ENCODE results near the gene HLA-DPA1.

HLA-DPA1 gene

DNA sequence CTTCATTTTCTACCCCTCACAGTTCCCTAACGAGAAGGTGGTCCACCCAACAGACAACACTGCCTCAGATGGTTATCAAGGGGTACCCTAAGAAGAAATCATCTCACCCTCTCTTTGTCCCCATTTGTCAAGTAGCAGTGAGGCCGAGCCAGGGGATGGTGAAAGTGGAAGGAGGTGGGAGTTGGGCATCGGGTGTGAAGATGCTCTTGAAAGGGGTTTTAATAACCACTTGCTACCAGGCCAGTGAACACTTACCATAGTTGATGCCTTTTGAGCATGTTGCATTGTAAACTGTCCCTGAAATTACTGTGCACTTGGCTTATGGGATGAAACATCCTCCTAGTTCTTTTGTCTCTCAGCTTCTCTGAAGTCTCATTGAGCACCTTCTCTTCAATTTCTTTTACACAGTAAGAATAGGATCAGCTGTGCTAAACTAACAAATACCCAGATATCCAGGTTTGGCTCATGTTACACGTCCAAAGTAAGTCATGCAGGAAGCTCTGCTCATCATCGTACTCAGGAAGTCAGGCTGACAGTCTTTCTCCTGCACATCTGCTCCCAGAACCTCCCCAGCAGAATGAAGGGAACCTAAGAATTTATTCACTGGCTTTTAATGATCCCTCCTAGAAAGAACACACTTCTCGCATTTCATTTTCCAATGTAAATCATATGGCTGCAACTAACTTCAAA lies 15.6 kb upstream of the HLA-DPA1 start:
- no peak for DNase-seq

DNA sequence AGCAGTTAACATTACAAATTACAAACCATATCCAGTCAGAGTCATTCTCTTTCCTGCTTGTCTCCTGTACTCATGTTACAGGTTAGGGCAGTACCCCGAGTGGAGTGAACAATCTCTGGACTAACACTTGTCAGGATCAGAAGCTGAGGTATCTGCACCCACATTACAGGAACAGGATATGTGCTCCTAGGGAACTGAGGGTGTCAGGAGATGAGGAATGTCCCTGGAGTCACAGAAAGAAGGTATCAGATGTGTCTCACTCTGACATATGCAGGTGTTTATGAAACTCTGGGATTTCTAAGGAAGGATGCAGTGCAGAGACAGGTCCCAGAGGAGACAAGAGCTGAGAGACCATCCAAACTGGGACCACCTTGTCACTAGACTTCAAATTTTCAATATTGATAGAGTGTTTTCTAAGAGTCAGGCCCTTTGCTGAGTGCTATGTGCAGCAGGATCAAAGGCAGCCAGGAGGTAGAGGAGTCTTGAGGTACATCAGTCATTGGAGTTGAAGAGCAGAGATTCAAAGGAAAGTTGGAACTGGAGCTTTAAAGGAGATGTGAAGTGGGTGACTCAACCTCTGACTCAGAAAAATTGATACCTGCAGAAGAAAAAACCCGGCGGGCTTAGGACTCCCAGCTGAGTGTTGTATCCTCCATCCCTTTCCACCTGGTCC lies 14.9 kb upstream of the HLA-DPA1 start:
- DNase-seq = no peak

DNA sequence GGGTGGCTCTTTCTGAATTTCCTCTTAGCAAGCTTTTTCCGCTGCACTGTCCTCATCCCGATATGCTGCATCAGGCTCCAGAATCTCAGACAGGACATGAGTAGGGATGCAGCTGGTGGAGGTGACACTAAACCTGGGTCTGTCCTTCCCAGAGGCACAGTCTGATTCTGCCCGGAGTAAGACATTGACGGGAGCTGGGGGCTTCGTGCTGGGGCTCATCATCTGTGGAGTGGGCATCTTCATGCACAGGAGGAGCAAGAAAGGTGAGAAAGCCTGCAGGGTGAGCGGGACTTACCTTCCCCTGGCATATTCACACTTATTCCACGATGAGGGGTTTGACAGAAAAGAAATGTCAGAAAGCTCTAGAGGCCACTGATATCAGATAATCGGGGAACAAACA lies 12.2 kb upstream of the HLA-DPA1 start:
- DNase-seq = no peak

DNA sequence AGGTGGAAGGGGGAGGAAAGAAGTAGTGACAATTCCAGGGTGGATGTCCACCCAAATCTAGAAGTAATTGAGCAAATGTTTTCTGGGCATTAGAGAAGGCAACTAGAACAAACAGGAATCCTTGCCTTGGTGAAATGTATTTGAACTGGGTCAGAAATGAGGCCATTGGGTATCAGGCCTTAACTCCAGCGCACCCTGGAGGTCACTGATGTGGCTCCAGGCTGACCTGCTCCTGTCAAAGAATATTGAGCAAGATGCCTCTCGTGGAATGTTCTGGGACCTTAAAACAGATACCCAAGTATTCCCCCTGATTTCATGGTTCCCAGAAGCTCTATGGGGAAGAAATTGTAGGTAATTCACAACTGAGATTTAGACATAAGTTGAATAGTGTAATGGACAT lies 9.3 kb upstream of the HLA-DPA1 start:
- peak in 11 of 56 donors; percentile 7 to 52 (median 23) for DNase-seq

DNA sequence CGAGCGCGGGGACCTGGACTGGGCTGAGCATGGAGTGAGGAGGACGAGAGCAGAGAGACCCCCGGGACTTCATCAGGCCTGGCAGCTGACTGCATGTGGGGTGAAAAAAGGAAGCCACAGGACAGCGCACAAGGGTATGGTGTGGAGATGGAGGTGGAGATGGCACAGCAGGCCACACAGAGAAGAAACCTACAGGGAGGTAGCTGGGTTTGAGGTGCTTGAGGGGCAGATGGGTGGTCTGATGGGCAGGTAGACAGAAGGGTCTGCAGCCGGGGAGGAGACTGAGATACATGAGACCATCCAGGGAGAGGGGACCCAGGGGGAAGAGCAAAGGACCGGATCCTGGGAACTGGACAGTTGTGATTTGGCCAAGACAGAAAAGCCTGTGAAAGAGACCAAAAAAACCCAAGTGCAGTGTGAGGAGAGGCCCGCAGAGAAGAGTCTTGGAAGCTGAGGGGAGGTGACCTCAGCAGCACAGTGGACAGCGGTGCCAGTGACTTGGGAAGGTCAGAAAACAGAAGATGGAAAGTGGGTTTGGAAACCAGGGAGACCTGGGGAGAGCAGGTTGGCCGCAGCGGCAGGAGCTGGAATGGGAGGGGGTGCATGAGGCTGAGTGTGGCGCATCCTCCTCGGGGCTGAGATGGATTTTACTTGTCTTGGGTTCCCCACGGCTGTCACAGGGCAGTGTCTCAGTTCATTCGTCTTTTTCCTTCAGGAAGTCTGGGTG lies 7.8 kb upstream of the HLA-DPA1 start:
- no peak for DNase-seq

DNA sequence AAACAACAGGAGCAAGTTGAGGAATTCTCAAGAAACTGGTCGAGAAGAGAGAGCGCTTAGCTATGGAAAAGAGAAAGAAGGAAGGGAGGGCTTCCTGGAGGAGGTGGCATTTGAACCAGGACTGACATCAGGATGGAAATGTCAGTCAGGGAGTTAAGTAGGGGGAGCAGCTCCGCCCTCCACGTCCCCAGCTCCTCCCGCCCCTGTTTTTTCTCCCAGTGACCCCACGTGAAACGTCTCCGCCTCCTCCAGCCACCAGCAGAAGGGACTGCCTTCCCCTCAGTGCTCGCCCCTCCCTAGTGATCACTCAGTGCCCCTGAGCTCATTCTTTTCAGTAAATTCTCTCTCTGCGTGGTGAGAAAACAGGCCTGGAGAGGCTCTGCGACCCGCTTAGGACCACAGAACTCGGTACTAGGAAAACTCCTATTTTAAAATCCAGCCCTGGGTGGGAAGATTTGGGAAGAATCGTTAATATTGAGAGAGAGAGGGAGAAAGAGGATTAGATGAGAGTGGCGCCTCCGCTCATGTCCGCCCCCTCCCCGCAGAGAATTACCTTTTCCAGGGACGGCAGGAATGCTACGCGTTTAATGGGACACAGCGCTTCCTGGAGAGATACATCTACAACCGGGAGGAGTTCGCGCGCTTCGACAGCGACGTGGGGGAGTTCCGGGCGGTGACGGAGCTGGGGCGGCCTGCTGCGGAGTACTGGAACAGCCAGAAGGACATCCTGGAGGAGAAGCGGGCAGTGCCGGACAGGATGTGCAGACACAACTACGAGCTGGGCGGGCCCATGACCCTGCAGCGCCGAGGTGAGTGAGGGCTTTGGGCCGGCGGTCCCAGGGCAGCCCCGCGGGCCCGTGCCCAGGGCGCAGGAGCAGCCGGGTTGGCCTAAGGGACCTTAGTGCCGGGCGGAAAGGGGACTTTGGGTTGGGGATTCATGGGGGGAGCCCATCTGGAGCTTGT lies 7.0 kb upstream of the HLA-DPA1 start:
- peak in 25 of 56 donors; percentile 8 to 60 (median 35) for DNase-seq

DNA sequence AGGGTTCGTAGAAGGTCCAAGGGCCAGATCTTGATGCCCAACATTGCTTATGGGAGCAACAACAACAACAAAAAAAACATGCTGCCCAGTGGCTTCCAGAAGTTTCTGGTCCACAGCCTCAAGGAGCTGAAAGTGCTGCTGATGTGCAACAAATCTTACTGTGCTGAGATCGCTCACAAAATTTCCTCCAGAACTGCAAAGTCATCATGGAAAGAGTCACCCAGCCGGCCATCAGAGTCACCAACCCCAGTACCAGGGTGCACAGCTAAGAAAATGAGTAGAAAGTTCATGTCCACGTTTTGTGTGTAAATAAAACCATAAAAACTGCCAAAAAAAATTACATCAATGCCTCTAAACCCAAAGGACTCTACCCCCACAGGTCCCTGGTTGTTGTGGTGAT lies 6.1 kb upstream of the HLA-DPA1 start:
- no peak for DNase-seq

DNA sequence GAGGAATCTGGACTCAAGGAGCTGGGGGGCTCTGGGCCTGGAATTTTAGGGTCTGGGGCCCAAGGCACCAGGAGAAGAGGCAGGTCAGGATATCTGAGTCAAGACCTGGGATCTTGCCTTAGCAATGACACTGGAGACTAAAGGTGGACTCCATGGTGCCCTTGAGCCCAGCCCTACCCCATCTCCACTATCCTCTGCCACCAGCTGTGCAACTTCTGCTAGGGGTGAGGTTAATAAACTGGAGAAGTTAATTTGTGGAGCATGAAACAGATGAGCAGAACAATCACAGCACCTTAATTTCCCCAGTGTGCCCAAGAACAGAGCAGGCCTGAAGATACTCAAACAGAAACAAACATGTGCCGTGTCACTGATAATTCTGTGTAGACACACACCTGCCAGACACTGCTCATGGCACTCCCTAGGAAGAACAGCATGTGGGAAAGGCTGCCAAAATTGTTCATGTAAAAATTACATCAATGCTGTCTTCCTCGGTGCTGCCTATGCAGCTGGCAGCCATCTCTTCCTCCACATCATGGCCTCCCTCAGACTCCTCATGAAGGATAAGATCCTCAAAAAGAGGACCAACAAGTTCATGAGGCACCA lies 5.6 kb upstream of the HLA-DPA1 start:
- DNase-seq = no peak

DNA sequence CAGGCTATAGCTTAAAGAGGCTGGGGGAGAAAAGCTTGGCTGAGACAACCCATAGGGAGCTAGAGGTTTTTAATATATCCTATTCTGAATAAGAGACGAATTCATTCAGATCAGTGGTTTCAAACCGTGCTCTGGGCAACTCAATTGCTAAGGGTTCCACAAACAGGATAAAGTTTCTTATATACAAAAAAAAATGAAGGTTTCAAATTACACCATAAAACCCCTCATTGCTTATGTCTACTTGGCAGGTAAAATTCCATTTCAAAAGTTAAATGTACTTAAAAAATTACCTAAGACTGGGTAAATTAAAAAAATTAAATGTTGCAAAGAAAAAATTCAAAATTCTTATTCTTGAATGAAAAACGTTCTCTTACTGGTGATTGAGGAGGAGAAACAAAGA lies 5.0 kb upstream of the HLA-DPA1 start:
- no peak for DNase-seq

DNA sequence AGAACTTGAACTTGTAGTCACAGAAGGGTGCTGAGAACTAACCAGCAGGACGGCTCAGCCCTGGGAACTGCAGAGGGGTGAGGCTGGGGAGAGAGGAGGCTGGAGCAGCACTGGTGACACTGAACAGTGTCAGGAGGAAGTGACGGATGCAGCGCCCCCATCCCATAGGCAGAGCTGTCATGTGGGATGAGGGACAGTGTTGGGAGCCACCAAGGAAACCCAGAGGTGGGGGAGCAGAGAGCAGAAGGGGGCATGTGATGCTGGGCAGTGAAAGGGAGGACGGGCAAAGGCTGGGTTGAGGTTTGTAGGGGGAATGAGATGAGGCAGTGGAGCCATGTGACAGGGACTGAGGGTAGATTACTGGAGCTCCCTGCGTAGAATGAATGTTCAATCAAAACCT lies 4.5 kb upstream of the HLA-DPA1 start:
- DNase-seq = no peak

DNA sequence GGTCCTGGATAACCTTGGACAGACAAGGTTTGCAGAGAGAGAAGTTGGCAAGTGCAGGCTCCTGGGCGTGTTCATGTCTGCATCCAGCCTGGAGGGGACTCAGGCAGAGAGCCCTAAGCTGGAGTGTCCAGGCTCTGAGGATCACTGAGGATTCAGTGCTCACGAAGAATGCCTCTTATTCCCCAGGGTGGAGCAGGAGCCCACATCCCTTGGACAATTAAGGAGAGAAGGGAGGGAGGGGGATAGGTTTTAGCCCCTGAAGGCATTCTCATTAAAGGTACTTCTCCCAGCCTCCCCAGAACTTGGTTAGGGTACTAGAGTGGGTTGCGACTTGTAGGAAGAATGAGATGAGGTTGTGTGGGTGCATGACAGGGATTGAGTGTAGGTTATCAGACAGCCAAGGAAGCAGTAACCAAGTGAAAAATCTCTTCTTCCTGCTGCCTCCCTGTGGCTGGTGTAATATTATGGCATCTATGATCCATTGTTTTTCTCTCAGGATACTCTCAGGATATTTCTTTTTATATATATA lies 3.0 kb upstream of the HLA-DPA1 start:
- no peak for DNase-seq

DNA sequence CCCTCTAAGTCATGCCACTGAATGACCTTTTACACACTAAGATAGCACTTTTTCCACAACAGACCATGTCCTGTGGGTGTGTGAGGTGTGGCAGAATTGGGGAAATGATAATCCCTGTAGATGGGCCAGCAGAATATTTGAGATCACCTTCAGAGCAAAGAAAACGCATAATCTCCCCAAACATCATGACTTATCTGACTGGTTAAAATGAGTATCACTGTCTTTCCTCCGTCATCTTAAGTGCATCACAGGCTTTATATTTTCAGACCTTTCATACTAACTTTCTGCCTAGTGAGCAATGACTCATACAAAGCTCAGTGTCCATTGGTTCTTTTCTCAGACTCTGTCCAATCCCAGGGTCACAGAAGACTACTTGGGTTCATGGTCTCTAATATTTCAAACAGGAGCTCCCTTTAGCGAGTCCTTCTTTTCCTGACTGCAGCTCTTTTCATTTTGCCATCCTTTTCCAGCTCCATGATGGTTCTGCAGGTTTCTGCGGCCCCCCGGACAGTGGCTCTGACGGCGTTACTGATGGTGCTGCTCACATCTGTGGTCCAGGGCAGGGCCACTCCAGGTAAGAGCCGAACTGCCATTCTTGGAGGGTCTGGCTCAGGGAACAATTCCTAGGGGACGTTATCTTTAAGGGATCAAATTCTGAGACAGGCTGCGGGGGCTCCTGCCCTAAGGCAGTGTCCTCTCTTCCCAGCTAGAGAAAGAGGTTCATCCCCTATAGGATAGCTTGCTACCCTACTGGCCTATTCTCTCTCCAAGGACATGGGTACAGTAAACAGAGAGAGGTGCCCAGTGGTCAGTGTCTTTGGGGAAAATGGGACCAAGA lies 2.3 kb upstream of the HLA-DPA1 start, which contains the start of gene HLA-DPB1:
Gene HLA-DPB1 (plus strand): TSS at position 423 of the 838 bp plus-strand sequence. CDS start 52 bp downstream, at position 475.
- DNase-seq = peak in 2 of 56 donors; percentile 12 to 39

DNA sequence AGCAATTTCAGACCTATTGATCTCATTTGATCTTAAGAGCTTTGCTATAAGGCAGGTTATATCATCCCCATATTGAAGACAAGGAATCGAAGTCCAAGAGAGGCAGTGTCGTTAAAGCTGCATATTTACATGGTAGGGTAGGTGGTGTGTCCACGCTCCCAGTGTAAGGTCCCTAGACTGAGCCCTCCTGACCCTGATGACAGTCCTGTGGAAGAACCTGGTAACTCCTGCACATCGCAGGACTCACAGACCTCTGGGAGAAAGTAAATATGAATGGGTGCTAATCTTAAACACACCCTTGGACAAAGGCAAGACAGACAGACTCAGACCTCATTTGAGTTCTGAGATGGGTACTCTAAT lies 1.7 kb upstream of the HLA-DPA1 start:
- DNase-seq = no peak

DNA sequence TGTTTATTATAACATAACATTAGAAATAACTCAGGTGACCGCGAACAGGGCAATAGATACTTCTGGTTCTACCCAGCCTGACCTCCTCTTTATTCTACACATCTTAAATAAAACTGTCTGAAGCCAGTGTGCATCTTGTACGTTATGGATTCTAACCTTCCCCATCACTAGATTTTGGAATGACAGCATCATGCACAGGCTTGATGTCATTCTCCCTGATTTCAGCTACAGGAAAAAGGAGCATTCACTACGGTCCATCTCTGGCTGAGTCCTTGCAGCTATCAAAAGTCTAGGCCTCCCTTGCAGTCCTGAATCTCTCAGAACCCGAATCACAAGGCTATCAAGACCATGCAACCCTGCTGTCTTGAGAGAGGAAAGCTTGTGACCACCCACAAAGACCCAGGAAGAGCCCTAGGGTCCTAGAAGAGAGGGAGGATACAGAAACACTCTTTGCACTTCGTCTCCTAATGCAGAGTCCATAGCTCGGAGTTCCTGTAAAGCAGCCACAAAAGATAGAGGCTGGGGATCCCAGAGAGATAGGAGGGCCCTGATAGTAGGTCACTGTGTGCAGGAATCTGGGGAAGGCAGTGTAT lies 845 bp downstream of the HLA-DPA1 start:
- no peak for DNase-seq

DNA sequence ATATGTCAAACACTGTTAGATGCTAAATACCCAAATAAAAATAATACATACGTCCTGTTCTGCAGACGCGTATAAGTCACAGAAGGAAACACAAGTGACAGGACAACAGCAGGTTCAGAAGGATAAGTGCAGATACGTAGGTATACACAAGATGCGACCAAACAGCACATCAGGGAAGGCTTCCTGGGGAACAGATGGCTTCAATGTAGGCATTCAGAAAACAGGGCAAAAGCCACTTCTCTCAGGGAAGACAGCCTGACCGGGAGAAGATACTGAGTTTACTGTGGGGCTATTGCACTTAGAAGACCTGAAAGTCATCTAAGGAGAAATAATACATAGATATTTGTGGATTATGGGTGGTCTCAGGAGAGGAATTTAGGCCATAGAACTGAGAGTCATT lies 1.9 kb downstream of the HLA-DPA1 start:
- no peak for DNase-seq

DNA sequence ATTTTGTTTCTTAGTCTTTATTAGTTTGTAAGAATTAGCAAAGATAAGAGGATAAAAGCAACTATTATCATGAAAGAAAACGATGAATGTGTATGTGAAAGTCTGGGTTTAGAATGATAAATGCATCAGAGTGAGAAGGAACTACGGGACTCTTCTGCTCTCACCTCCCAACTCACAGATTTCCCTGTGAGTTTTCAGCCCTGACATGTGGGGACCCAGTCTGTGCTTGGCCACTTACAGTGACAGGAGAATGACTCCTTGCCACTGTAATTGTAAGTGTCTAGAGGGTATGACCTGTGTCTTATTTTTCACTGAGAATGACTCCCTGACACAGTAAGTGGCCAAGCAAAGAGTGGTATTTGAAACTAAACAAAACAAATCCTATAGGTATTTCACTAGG lies 2.5 kb downstream of the HLA-DPA1 start:
- no peak for DNase-seq

DNA sequence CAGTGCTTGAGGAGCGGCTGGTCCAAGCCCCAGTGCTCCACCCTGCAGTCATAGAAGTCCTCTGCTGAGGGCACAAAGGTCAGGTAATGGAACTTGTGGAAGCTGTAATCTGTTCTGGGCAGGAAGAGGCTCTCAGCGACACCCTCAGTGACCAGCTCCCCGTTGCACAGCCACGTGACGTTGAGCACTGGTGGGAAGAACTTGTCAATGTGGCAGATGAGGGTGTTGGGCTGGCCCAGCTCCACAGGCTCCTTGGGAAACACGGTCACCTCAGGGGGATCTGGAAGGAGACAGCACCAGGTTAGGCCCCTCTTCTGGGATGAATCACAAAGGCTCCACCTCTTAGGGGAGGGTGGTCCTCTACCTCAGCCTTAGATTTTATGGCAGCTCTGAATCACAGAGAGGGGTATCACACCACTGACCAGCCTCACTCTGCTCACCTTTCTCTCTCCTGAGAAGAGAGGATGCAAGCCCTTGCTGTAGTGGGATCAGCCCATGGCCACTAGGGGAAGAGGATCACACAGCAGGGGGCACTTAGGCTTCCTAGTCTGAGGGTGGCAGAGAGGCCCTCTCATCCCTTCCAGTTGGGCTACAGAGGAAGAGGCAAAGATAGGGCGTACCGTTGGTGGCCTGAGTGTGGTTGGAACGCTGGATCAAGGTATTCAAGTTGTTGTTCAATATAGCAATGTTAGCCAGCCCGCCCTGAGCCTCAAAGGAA lies 4.3 kb downstream of the HLA-DPA1 start:
- DNase-seq = no peak

DNA sequence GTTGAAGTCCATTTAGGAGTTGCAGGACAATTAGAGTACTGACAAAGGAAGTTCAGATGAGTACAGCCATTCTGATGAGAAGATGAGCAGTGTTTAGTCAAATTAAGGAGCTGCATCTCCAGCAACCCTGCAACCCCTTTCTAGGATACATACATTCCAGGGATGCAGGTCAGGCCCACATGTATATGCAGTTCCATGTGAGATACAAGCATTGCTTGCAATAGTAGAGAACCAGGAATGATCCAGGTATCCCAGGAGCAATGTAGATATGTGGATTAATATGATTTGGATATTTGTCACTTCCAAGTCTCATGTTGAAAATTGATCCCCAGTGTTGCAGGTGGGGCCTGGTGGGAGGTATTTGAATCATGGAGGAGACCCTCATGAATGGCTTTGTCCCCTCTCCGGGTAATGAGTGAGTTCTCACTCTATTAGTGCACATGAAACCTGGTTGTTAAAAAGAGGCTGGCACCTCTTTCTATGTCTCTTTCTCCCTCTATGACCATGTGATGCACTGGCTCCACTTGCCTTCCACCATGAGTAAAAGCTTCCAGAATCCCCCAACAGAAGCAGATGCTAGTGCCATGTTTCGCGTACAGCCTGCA lies 6.4 kb downstream of the HLA-DPA1 start:
- DNase-seq = no peak

Data from nucleus accumbens (tissue), 56 donors.